A673 (cell line): ENCODE data around the gene GAST. TPM values are rescaled to one million over a fixed set of nuclear protein-coding genes. Genes with fewer than 3 reads are reported as not detected.

Experiments used
- BruUV-seq: library from RNA; stranded (reverse); fragments of 400-500 nt; replicated peaks from 2 replicates; lab custom pipeline; 2021; lab: Mats Ljungman, UMichigan
- CTCF ChIA-PET: fragments of 300-600 bp; sonication (Branson Sonifier 250); formaldehyde crosslinking; loops from one replicate; lab custom pipeline; 2022; ENCODE audit warnings: antibody characterized with exemption; lab: Charles Lee
- POLR2A ChIA-PET: fragments of 300-600 bp; sonication (Branson Sonifier 250); formaldehyde crosslinking; loops from one replicate; lab custom pipeline; 2022; ENCODE audit warnings: antibody characterized with exemption; ENCODE audit not compliant: low non-redundant PET; lab: Charles Lee
- DNase-seq: peaks from one replicate; pipeline ENCODE4 v3.0.0-alpha.2; 2015; ENCODE audit warnings: low spot score
- H3K27ac ChIP-seq: fragments of 200-600 bp; sonication (generic); 2 replicates; pipeline ENCODE4 v1.5.1; 2016; ENCODE audit warnings: mixed run types, low read depth, mild to moderate bottlenecking, mixed read lengths, antibody characterized with exemption, low read length; ENCODE audit not compliant: poor library complexity, severe bottlenecking
- H3K27me3 ChIP-seq: fragments of 200-600 bp; sonication (generic); replicated peaks from 2 replicates; pipeline ENCODE4 v1.6.1; 2017; ENCODE audit warnings: mixed run types, low read depth, mild to moderate bottlenecking, mixed read lengths, antibody characterized with exemption, low read length; ENCODE audit not compliant: insufficient read depth, poor library complexity
- H3K36me3 ChIP-seq: fragments of 200-600 bp; sonication (generic); 2 replicates; pipeline ENCODE4 v1.6.1; 2016; ENCODE audit warnings: mixed run types, mild to moderate bottlenecking, mixed read lengths, antibody characterized with exemption, low read length; ENCODE audit not compliant: insufficient read depth, poor library complexity, severe bottlenecking
- H3K4me1 ChIP-seq: fragments of 200-600 bp; sonication (generic); 2 replicates; pipeline ENCODE4 v1.6.1; 2017; ENCODE audit warnings: mixed run types, mild to moderate bottlenecking, mixed read lengths, antibody characterized with exemption, low read length; ENCODE audit not compliant: insufficient read depth, poor library complexity, severe bottlenecking
- H3K4me3 ChIP-seq: fragments of 200-600 bp; sonication (generic); 2 replicates; pipeline ENCODE4 v1.5.1; 2016; ENCODE audit warnings: low read depth, mixed run types, mild to moderate bottlenecking, mixed read lengths, low read length; ENCODE audit not compliant: poor library complexity, severe bottlenecking
- H3K9me3 ChIP-seq: fragments of 200-600 bp; sonication (generic); 2 replicates; pipeline ENCODE4 v1.6.1; 2016; ENCODE audit warnings: mixed run types, low read depth, mild to moderate bottlenecking, mixed read lengths, antibody characterized with exemption, low read length; ENCODE audit not compliant: poor library complexity, severe bottlenecking
- EZH2 ChIP-seq: fragments of 200-600 bp; sonication (generic); IDR thresholded peaks from 2 replicates; pipeline ENCODE4 v1.6.1; 2017; ENCODE audit warnings: borderline replicate concordance, low read depth, mild to moderate bottlenecking, mixed read lengths, antibody characterized with exemption, low read length; ENCODE audit not compliant: poor library complexity, severe bottlenecking
- intact Hi-C: fragments of 100-400 bp; cut with micrococcal nuclease; formaldehyde crosslinking; loops from one replicate; pipeline ENCODE4 v1.10.0; 2022; ENCODE audit not compliant: unreplicated experiment
- total RNA-seq: library from RNA; stranded (reverse); gene quantifications from 2 replicates; pipeline ENCODE4 v1.2.3, GENCODE V29; 2021
- TF ChIP-seq, protein P1 (sequence below): fragments of 300-800, 200-600 bp; sonication (generic); conservative IDR thresholded peaks from 2 replicates; pipeline ENCODE4 v1.5.1; 2017; ENCODE audit warnings: low read depth, mild to moderate bottlenecking, antibody characterized with exemption, low read length, moderate library complexity, mixed read lengths

Gene GAST
- total RNA-seq, 1 experiment from 2014 or later: not detected

DNA sequence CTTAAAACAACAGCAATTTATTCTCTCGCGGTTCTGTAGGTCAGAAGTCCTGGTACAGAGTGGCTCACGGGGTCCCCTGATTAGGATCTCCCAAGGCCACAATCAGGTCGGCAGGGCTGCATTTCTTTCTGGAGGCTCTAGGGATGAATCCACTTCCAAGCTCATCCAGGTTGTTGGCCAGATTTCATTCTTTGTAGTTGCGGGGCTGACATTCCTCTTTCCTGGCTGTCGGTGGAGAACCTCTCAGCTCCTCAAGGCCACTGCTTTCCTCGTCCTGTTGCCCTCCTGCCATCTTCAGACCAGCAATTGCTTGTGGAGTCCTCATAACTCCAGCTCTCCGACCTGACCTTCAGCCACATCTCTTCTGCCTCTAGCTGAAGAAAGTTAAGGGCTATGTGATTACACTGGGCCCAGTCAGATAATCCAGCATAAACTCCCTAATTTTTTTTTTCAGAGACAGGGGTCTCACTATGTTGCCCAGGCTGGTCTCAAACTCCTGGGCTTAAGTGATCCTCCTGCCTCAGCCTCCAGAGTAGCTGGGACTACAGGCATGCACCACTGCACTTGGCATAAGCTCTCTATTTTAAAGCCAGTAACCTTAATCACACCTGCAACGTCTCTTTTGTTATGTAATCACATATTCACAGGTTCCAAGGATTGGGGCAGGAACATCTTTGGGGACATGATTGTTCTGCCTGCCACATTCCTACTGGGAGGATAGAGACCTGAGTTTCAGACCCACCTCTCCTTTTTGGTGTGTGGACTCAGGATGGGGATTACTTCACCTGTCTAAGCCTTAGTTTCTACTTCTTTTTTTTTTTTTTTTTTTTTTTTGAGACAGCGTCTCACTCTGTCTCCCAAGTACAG is 4.1 kb upstream of the GAST start:
- no peaks in the 10 kb centered on the region for H3K27me3 ChIP-seq
- no peaks in the 10 kb centered on the region for H3K36me3 ChIP-seq
- H3K4me1 ChIP-seq: no peaks in the 10 kb centered on the region
- no peaks in the 10 kb centered on the region for H3K9me3 ChIP-seq
- CTCF ChIA-PET: no interaction called here
- H3K4me3 ChIP-seq: no peak overlapping the region
- TF ChIP-seq, protein P1, sequence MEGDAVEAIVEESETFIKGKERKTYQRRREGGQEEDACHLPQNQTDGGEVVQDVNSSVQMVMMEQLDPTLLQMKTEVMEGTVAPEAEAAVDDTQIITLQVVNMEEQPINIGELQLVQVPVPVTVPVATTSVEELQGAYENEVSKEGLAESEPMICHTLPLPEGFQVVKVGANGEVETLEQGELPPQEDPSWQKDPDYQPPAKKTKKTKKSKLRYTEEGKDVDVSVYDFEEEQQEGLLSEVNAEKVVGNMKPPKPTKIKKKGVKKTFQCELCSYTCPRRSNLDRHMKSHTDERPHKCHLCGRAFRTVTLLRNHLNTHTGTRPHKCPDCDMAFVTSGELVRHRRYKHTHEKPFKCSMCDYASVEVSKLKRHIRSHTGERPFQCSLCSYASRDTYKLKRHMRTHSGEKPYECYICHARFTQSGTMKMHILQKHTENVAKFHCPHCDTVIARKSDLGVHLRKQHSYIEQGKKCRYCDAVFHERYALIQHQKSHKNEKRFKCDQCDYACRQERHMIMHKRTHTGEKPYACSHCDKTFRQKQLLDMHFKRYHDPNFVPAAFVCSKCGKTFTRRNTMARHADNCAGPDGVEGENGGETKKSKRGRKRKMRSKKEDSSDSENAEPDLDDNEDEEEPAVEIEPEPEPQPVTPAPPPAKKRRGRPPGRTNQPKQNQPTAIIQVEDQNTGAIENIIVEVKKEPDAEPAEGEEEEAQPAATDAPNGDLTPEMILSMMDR: no peak
- TF ChIP-seq EZH2: no peak
- POLR2A ChIA-PET: no interaction called here
- intact Hi-C loops: no loop called here
- no peak overlapping the region for H3K27ac ChIP-seq
- BruUV-seq: no TSS peak
- no peak for DNase-seq

DNA sequence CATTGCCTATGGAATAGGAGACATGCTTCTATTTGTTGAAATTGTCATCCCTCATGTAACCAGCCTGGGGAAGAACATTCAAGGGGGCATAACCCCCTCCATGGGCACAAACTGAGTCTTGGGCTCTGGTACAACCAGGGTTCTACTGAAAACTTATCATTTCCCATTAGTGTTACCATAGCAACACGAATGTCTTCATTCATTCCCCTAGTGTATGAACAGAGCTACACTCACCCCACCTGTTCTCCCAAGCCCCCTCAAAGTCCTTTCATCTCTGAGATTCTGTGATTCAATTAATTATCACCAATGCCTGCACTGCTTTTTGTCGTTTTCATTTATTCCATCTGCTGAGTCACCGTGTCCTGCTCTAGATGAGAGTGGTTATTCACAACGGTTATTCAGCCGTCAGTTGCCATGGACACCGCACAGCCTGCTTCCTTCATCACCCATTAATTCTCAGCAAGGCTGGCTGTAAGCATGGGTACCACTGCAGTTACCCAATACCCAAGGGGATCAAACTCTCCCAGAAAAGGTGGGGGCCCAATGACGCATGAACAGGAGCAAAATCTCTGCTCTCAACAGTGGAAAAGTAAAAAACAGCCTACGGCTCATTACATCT is 1.6 kb upstream of the GAST start:
- Histone ChIP-seq H3K4me1 (no peaks in the 10 kb centered on the region), H3K27ac (no peak overlapping the region), H3K4me3 (no peak overlapping the region), H3K9me3 (no peaks in the 10 kb centered on the region), H3K27me3 (no peaks in the 10 kb centered on the region), H3K36me3 (no peaks in the 10 kb centered on the region)
- ChIA-PET CTCF (interaction anchor here (0.6 kb wide), 1 partner anchor 1173 kb away, joined by 13 read pairs; no protein-coding TSS in a partner anchor), POLR2A (no interaction called here)
- TF ChIP-seq, protein P1: no peak
- no peak for TF ChIP-seq EZH2
- DNase-seq: peak; percentile 34
- intact Hi-C loops: no loop called here
- no TSS peak for BruUV-seq

DNA sequence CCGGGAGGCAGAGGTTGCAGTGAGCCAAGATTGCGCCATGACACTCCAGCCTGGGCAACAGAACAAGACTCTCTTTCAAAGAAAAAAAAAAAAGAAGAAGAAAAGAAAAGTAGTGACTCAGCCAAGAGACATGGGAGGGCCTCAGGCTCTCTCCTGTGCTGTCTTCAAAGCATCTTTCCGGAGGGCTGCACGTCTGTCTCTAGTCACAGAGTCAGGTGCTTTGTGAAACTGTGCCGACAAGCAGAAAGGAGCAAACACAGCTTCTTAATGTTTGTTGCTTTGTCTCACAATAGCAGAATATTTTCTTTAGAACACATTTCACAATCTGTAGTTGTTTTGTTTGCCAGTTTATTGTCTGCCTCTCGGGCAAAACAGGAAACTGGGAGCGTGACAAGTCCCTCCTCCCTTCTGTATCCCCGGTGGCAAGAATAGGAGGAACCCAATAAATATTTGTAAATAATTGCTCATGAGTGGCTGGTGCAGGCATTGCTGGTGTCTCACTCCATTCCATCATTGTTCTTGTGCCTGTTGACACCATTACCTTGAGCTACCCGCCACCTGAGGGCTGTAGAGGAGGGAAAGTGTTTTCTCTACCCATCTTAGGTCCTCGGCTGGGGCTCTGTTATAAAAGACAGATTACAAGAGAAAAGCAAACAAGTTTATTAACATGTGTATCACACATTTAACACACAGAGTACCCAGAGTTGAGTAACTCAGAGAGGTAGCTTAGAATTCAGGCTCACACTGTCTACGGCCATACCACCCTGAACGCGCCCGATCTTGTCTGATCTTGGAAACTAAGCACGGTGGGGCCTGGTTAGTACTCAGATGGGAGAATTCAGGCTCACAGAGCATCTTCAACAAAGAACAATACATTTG is 5.5 kb downstream of the GAST start:
- H3K4me1 ChIP-seq: no peaks in the 10 kb centered on the region
- POLR2A ChIA-PET: no interaction called here
- CTCF ChIA-PET: no interaction called here
- BruUV-seq: no TSS peak
- TF ChIP-seq, protein P1: no peak
- TF ChIP-seq EZH2: no peak
- H3K27ac ChIP-seq: no peak overlapping the region
- no peaks in the 10 kb centered on the region for H3K27me3 ChIP-seq
- intact Hi-C loops: no loop called here
- no peaks in the 10 kb centered on the region for H3K36me3 ChIP-seq
- H3K4me3 ChIP-seq: no peak overlapping the region
- DNase-seq: no peak
- H3K9me3 ChIP-seq: no peaks in the 10 kb centered on the region
